Thyroid gland (tissue), 4 donors: ENCODE results near the gene NACC1. TPM values are rescaled to one million over a fixed set of nuclear protein-coding genes. Genes with fewer than 3 reads are reported as not detected.
A peak's percentile ranks its signal among the peaks of the same experiment; 100 is the strongest.

Experiments
- DNase-seq, 2 donors: peaks; one replicate each; pipeline ENCODE4 v3.0.0-alpha.2; 2019
- H3K27ac ChIP-seq, 3 donors: fragments of 200-600 bp; sonication (generic); 1 replicate in 2 of 3; 2 replicates in 1 of 3; pipeline ENCODE4 v1.5.1; 2016 to 2019; ENCODE audit warnings: mild to moderate bottlenecking in 1 of 3, moderate library complexity in 1 of 3
- H3K27me3 ChIP-seq: fragments of 200-600 bp; sonication (generic); one replicate; pipeline ENCODE4 v1.5.1; 2019
- H3K36me3 ChIP-seq, 2 donors: fragments of 200-600 bp; sonication (generic); one replicate each; pipeline ENCODE4 v1.5.1; 2016 to 2019
- H3K4me1 ChIP-seq, 2 donors: fragments of 200-600 bp; sonication (generic); one replicate each; pipeline ENCODE4 v1.5.1; 2017 to 2019
- H3K4me3 ChIP-seq, 3 donors: fragments of 200-600 bp; sonication (generic); replicated peaks in 1 of 3; 1 replicate in 2 of 3; 2 replicates in 1 of 3; pipeline ENCODE4 v1.5.1; 2016; ENCODE audit warnings: mild to moderate bottlenecking in 1 of 3
- H3K9me3 ChIP-seq: fragments of 200-600 bp; sonication (generic); one replicate; pipeline ENCODE4 v1.5.1; 2017
- CTCF ChIP-seq, 6 experiments: fragments of 200-600 bp in 3 of 6; fragments of 450-650 bp in 3 of 6; sonication (generic) in 3 of 6; IDR thresholded peaks; one replicate each; pipeline ENCODE4 v1.5.1; 2016 to 2019; ENCODE audit warnings: antibody characterized with exemption in 6 of 6, mild to moderate bottlenecking in 2 of 6, inconsistent platforms in 1 of 6, moderate library complexity in 1 of 6
- POLR2A ChIP-seq, 2 donors: fragments of 450-650 bp; IDR thresholded peaks; one replicate each; pipeline ENCODE4 v1.6.1; 2017; ENCODE audit warnings: antibody characterized with exemption in 2 of 2, mild to moderate bottlenecking in 2 of 2, moderate library complexity in 1 of 2
- WGBS, 2 donors: methylation state at CpG; one replicate each; pipeline ENCODE4 v1.1.5; 2017; 5-methylcytosine and 5-hydroxymethylcytosine counted together
- intact Hi-C: fragments of 100-400 bp; cut with DNase I; formaldehyde crosslinking; loops from one replicate; pipeline ENCODE4 v1.15.1; 2023
- total RNA-seq, 4 donors: library from RNA; depleted of rRNA; stranded (reverse); fragments of >200 nt; gene quantifications; one replicate each; pipeline ENCODE4 v1.2.3, GENCODE V29; 2016

NACC1 gene
- total RNA-seq, 4 donors from 2014 or later, result 16.9 to 67.7 (median 43.0) TPM

DNA sequence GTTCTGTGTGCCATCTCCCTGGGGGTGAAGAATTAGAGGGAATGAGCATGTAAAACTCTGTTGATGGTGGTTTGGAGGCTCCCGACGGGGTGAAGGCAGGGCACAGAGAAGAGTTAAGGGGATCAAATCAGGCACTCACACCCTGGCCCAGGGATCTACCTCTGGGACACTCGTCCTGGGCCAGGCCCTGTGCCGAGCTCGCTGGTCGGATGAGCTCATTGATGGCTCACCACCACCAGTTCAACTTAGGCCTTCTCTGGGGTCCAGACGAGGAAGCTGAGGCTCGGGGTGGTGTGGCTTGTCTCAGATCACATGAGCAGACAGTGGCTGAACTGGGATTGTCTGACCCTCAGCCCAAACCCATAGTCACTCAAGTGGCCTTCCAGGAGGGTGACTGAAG lies 1.6 kb downstream of the NACC1 start:
- H3K4me3 ChIP-seq, result no peak overlapping the region
- 68 to 78% methylated on average over 6 to 7 of the region's 8 CpGs for WGBS, 2 donors
- intact Hi-C loops, result no loop called here
- peaks cover 33% of the 10 kb centered on the region in 2 donors for H3K4me1 ChIP-seq
- TF ChIP-seq POLR2A (IDR thresholded peaks at IDR 0.05) (no peak), CTCF (IDR thresholded peaks at IDR 0.05) (no peak)
- no peaks in the 10 kb centered on the region for H3K27me3 ChIP-seq
- no peaks in the 10 kb centered on the region for H3K9me3 ChIP-seq
- no peaks in the 10 kb centered on the region for H3K36me3 ChIP-seq
- peak overlapping the region in 1 of 3 donors; percentile 28 for H3K27ac ChIP-seq
- no peak for DNase-seq

DNA sequence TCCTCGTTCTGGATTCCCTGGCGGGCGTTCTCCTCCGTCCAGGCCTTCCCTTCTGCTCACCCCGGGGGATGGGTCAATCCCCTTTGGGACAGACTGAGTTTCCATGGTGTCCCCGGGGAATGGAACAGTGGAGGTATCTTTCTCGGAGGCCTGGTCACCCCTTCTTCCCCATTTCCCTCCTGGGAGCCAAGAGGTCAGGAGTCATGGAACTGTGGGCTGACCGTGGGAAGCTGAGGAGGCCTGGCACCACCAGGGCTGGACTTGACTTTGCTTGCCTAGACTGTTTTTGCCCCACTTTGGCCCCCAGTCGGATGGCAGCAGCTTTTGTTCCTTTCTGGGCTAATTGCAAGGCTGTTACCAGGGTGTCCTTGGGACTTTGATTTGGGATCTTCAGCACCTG lies 2.0 kb downstream of the NACC1 start:
- Histone ChIP-seq H3K9me3 (no peaks in the 10 kb centered on the region), H3K27ac (no peak overlapping the region), H3K27me3 (no peaks in the 10 kb centered on the region), H3K4me3 (no peak overlapping the region), H3K4me1 (peaks cover 33% of the 10 kb centered on the region in 2 donors), H3K36me3 (no peaks in the 10 kb centered on the region)
- intact Hi-C loops, result no loop called here
- TF ChIP-seq POLR2A (IDR thresholded peaks at IDR 0.05) (no peak), CTCF (IDR thresholded peaks at IDR 0.05) (no peak)
- DNase-seq, result no peak
- 72 to 76% methylated on average over 8 of the region's 9 CpGs for WGBS, 2 donors

DNA sequence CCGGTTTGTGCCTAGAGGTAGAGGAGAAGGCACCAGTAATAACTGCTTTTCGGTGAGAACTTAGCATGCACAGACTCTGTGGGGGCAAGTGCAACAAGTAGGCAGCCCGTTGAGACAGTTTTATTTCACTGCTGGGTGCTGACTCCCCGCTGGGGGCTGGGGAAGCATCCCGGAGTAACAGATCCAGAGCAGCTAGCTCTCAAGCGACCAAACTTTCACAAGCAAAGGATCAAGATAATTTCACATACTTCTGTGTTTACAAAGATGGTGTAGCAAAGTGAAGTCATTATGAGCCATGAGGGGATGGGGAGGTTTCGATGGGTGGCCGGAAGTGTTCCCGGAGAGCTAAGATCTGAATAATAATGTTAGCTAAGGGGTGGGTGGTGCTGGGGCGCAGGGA lies 2.8 kb downstream of the NACC1 start:
- H3K9me3 ChIP-seq, result no peaks in the 10 kb centered on the region
- no peak overlapping the region for H3K27ac ChIP-seq
- no peaks in the 10 kb centered on the region for H3K27me3 ChIP-seq
- TF ChIP-seq CTCF (IDR thresholded peaks at IDR 0.05) (no peak), POLR2A (IDR thresholded peaks at IDR 0.05) (no peak)
- no peak overlapping the region for H3K4me3 ChIP-seq
- no peak for DNase-seq
- H3K4me1 ChIP-seq, result peaks cover 27 to 29% of the 10 kb centered on the region in 2 donors
- WGBS, 2 donors, result 69 to 75% methylated on average over 10 of the region's 10 CpGs
- intact Hi-C loops, result no loop called here
- H3K36me3 ChIP-seq, result no peaks in the 10 kb centered on the region

DNA sequence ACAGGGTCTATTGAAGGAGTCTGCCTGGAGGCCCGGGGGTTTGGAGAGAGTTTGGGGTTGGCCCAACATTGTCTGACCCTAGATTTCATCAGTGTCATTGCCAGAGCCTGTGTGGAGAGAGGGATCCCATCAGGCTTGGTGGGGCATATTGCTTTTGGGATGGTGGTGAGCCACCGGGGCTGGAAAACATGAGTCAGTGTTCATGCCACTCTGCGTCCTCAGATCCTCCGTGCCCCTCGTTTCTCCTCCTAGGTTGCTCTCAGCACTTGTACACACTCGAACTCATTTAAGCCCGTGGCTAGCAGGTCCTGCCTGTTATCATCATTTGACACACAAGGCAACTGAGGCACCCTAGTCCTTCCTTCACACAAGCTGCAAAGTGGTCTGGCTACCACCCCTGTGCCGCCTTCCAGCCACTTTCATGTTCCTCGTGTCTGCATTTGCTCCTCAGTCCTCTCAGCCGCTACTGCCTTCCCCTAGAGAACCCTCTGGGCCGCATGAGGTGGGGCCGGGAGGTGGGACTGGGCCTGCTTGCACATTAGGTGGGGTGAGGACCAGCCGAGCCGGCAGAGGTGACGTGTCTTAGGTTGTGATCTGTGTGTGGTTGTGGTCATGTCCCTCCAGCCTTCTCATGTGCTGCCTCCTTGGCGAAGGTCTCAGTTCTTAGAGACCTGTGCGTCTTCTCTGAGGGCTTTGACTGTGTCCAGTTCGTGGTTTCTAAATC lies 3.6 kb downstream of the NACC1 start:
- TF ChIP-seq POLR2A (IDR thresholded peaks at IDR 0.05) (no peak), CTCF (IDR thresholded peaks at IDR 0.05) (no peak)
- DNase-seq, result no peak
- Histone ChIP-seq H3K36me3 (no peaks in the 10 kb centered on the region), H3K27ac (no peak overlapping the region), H3K27me3 (no peaks in the 10 kb centered on the region), H3K4me3 (no peak overlapping the region), H3K4me1 (peaks cover 23 to 24% of the 10 kb centered on the region in 2 donors), H3K9me3 (no peaks in the 10 kb centered on the region)
- intact Hi-C loops, result no loop called here
- 78 to 89% methylated on average over 17 to 18 of the region's 18 CpGs for WGBS, 2 donors

DNA sequence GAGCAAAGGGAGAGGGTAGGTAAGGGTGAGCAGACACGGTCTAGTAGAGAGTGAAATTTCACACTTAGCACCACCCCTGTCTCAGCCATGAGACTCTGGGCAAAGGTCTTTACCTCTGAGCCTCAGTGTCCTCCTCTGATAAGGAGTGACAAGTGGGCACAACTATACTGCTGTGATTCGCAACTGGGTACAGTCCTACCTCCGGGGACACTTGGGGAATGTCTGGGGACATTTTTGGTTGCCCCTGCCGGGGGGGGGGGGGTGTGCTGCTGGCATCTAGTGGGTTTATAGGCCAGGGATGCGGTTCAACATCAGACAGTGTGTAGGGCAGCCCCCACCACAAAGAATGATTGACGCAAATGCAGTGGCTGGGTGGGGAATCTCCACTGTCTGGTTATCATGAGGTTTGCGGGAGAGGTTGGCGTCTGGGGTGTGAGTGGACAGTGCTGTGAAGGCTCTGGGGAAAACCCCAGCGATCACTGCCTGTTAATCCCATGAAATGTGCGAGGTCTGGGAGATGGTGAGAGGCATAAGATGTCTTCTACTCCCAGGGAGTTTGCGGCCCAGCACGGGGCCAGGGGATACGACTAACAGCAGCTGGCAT lies 4.3 kb downstream of the NACC1 start:
- DNase-seq, result no peak
- Histone ChIP-seq H3K9me3 (no peaks in the 10 kb centered on the region), H3K27me3 (no peaks in the 10 kb centered on the region), H3K4me1 (peaks cover 18 to 19% of the 10 kb centered on the region in 2 donors), H3K36me3 (no peaks in the 10 kb centered on the region), H3K4me3 (no peak overlapping the region), H3K27ac (no peak overlapping the region)
- no peak for TF ChIP-seq POLR2A (IDR thresholded peaks at IDR 0.05)
- TF ChIP-seq CTCF (IDR thresholded peaks at IDR 0.05), result no peak
- WGBS, 2 donors, result 90 to 91% methylated on average over 12 to 13 of the region's 13 CpGs
- intact Hi-C loops, result no loop called here
